GM18519 (cell line): ENCODE results near the gene POLRMT.
"Not testable (repeated sequence)": the region's sequence is repeated elsewhere in the genome, so short reads cannot be mapped to it uniquely, and the experiment has no call there.

Experiments used
- ATAC-seq: cut with Tn5 transposase; IDR thresholded peaks from one replicate; pipeline ENCODE4 v1.9.1; 2021; ENCODE audit warnings: mild to moderate bottlenecking, moderate library complexity; ENCODE audit not compliant: unreplicated experiment, low FRiP score

The POLRMT gene

DNA sequence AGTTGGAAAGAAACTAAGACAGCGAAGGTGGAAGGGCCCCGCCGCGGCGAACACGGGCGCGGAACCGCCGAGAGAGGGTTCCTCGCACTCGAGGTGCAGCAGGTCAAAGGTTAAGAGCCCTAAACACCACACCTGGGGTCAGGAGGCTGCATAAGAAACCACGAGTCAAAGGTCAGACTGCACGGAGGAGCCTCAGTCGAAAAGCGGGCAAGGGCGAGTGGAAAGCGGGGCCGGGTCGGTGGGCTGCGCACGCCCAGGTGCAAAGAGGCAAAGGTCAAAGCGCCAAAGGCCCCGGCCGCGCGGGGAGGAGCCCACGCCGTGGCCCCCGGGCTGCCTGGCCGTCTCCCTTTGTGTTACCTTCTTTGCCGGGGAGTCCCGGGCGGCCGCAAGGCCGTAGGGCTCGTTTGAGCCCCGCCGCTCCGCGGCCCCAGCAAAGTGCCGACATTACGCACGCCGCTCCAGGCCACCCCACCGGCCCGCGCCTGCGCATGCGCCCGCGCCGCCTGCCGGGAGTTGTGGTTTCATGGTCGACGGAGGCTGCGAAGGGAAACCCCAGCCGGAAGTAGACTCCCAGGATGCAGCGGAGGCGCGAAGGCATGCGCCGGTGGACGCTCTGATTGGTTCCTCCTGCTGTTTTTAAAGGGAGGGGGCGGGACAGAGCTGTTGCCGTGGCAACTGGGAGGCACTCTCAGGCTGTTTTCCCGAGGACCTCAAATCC, at the start of gene POLRMT:
Gene POLRMT (minus strand): TSS at position 470 of the 718 bp plus-strand sequence. CDS start 25 bp downstream, at position 445.
- ATAC-seq: peak; percentile 73

DNA sequence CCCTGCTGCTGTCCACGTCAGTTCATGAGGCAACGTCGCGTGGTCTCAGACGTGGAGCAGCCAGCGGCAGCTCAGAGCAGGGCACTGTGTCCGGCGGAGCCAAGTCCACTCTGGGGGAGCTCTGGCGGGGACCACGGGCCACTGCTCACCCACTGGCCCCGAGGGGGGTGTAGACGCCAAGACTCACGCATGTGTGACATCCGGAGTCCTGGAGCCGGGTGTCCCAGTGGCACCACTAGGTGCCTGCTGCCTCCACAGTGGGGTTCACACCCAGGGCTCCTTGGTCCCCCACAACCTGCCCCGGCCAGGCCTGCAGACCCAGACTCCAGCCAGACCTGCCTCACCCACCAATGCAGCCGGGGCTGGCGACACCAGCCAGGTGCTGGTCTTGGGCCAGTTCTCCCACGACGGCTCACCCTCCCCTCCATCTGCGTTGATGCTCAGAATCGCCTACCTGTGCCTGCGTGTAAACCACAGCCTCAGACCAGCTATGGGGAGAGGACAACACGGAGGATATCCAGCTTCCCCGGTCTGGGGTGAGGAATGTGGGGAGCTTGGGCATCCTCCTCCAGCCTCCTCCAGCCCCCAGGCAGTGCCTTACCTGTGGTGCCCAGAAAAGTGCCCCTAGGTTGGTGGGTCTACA, 49.5 kb upstream of the POLRMT start:
- no peak for ATAC-seq

DNA sequence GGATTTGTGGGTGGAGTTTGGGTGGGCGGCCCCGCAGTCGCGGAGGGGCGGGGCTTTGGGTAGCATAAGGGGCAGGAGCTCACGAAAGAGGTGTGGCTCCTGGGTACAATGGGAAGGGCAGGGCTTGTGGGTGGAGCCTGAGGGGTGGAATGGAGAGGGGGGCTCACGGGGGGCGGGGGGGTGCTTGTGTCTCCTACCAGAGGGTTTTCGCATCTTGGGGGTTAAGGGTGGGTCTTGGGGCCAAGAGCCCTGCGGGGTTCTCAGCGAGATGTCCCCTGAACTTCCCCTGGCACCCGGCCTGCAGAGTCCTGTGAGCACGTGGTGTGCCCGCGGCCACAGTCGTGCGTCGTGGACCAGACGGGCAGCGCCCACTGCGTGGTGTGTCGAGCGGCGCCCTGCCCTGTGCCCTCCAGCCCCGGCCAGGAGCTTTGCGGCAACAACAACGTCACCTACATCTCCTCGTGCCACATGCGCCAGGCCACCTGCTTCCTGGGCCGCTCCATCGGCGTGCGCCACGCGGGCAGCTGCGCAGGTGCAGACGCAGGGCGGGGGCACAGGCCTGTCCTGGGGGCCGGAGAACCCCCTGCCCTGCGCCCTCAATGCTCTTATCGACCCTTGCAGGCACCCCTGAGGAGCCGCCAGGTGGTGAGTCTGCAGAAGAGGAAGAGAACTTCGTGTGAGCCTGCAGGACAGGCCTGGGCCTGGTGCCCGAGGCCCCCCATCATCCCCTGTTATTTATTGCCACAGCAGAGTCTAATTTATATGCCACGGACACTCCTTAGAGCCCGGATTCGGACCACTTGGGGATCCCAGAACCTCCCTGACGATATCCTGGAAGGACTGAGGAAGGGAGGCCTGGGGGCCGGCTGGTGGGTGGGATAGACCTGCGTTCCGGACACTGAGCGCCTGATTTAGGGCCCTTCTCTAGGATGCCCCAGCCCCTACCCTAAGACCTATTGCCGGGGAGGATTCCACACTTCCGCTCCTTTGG, 48.0 kb upstream of the POLRMT start:
- ATAC-seq: no peak

DNA sequence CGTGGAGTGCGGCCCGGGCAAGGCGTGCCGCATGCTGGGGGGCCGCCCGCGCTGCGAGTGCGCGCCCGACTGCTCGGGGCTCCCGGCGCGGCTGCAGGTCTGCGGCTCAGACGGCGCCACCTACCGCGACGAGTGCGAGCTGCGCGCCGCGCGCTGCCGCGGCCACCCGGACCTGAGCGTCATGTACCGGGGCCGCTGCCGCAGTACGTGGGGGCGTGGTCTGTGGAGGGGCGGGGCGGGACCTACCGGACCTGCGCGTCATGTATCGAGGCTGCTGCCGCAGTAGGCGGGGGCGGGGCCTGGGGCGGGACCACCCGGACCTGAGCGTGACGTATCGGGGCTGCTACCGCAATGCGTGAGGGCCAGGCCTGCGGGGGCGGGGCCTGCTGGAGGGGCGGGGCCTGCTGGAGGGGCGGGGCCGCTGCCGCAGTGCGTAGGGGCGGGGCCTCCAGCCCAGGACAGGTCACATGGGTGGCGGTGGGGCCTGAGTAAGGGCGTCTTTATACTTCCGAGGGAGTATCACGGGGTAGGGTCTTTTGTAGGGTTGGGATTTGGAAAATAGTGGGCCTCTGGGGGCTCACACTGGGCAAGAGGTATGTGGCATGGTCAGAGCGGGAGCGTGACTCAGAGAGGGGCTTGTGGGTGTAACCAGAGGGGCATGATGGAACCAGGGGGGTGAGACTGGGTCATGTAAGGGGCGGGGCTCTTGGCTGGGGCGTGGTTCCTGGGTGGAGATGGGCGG, 47.1 kb upstream of the POLRMT start:
- ATAC-seq: peak; percentile 55

DNA sequence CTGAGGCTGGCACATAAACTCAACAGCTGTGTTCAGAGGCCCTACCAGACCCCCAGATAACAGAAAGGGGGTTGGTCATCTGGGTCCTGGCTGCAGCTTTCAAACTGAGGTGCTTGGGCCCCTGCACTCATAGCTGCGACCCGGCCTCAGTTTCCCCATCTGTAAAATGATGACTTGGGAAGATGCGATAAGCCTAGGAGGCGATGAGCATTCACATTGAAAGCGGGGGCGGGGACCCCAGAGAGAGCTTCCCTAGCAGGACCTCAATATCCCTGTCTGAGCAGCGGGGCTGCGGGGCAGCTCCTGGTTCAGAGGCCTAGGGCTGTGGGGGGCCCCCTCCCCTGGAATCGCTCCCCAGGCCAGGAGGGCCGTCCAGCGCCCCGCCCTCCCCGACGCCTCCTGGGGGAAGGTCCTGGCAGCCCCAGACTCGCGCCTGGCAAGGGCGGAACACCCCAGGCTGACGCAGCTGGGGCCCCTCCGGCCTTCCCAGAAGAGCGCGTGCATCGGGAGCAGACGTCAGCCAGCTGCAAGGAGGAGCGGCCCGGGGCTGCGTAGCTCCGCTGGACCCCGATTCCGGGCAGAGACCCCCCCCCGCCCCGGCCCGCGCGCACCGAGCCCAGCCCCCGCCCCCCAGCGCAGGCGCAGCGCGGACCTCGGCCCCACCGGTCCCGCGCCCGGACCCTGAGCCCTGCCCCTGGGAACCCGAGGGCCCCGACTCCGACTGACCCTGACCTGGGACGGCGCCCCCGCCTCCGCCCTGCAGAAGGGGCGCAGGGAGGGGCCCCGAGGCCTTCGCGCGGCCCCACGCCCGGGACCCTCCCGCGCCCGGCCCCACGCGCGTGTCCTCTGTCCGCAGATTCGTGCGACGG, 46.3 kb upstream of the POLRMT start:
- ATAC-seq: peak; percentile 1

DNA sequence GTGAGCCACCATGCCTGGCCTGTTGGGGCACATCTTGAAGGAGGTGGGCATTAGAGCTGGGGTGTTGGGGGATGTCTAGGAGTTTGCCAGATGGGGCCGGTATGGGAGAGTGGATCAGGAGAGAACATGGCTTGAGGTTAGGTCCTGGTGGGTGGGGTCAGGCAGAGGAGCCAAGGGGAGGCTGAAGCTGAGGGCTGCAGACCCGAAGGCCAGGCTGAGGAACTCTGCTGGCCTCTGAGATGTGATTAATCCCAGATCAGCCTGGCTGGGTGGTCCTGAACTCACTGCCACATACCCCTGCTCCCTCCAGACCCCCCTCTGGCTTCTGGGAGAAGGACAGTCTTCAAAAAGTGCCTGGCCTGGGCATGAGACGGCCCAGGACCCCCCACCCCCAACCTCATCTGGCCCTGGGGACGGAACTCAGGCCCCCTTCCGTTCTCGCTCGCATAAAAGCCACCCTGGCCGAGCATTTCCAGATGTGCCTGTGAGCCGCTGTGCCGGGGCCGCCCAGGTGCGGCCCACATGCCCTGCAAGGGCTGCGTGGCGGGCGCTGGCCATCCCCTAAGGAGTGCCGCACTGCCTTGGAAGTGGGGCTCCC, 45.6 kb upstream of the POLRMT start:
- ATAC-seq: no peak

DNA sequence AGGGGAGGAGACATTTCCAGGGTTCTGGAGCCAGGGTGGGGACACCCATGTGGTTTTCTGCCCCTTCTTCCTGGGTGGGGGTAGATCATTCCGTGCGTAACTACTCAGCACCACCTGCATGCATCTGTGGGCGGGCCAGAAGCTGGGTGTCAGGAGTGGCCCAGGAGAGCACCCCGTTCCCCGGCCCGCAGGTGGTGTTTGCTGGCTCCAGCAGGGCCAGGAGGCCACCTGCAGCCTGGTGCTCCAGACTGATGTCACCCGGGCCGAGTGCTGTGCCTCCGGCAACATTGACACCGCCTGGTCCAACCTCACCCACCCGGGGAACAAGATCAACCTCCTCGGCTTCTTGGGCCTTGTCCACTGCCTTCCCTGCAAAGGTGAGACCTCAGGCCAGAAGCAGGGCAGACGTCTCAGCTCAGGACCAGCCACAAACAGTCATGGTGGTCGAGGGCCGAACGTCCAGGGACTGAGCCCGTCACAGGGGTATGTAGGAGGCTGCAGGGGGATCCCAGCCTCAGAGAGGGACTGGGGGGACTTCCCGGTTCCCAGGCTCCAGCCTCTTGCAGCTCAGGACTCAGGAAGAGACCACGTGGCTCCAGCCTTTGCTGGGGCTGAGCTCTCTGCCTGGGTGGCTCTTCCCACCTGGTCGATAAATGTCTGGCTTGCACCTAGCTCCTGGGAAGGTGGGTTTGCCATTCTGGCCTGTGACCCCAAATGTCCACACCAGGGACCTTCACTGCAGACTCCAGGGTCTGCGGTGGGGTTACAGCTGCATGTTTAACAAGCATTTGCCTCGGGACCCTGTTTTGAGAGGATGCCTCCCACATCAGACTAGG, 44.5 kb upstream of the POLRMT start:
- no peak for ATAC-seq

DNA sequence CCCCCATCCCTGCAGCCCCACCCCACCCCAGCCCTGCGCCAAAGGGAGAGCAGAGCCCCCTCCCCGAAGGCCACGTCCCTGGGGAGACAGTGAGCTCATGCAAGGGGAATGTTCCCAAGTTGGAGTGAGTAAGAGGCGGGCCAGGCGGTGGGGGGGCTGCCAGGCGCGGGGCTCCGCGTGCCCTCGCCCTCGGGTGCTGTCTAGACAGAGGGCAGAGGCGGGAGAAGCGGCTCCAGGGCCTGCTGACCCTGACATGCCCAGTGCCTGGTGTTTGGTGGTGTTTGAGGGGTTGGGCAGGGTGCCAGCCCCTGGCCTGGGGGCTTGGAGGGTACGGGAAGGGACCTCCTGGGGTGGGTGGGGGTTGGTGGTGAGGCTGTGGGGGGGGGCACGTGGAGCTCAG, 43.9 kb upstream of the POLRMT start:
- ATAC-seq: no peak

DNA sequence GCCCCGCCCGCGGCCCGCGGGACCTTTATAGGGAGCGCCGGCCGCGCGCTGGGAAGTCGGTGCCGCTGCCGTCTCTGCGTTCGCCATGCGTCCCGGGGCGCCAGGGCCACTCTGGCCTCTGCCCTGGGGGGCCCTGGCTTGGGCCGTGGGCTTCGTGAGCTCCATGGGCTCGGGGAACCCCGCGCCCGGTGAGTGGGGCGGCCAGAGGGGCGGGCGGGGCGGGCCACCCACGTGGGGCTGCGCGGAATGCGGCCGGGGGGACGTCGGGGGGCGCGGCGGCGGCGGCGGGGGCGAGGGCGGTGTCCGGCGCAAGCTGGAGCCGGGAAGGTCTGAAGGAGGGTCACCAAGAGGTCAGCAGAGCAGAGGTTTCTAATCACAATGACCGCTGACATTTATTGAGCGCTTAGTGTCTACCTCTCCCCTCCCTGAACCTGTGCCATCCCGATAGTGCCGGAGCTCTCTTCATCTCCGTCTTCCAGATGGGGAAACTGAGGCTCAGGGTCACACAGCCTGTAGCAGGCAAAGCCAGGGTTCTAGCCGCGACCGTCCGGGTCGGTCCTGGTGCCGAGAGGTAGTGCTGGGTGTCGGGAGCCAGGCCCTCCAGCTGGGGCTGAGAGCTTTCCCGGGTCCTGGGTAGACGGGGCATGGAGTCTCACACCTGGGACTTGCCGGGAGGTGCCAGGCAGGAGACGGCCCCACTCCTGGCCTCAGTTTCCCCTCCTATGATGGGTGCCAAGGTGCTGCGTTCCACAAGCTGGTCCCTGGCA, 43.2 kb upstream of the POLRMT start, which contains the start of gene FSTL3:
Gene FSTL3 (plus strand): TSS at position 54 of the 767 bp plus-strand sequence. CDS start 32 bp downstream, at position 86.
- ATAC-seq: no peak

DNA sequence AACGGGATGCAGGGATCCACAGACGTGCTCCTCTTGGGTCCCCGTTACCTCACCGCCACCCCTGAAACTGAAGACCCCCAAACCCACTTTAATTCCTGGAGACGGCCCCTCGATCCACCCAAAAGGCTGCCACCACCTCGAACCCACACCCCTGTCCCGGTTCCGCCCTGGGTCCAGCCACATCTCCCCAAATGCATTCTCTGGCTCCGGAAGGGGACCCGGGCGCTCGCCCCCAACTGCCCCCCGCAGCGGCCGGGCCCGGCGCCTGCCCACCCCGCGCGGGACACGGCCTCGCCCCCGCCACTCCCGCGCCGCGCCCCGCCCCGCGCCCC, 42.6 kb upstream of the POLRMT start:
- no peak for ATAC-seq

DNA sequence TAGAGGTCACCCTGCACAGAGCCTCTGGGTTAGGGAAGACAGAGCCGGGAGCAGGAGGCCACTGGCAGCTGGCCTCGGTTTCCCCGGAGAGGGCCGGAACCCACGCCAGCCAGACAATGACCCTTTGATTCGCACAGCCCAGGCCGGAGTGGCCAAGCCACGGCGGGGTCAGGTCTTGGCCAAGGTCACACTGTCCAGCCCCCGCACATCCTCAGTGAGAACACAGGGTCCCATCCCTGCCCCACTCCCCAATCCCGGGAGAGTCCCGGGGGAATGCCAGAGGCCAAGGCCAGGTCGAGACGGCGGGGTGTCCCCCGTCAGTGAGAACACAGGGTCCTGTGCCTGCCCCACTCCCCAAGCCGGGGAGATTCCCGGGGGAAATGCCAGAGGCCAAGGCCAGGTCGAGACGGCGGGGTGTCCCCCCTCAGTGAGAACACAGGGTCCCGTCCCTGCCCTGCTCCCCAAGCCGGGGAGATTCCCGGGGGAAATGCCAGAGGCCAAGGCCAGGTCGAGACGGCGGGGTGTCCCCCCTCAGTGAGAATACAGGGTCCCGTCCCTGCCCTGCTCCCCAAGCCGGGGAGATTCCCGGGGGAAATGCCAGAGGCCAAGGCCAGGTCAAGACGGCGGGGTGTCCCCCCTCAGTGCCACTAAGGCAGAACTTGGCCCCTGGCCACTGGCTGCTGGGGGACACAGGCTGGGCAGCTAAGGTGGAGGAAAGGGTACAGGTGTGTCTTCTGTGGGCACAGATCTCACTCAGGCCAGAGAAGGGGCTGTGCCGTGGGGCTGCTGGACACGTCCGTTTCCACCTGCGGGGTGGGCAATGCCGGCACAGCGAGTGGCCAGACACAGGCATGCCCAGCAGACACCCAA, 41.2 kb upstream of the POLRMT start:
- ATAC-seq: no peak

DNA sequence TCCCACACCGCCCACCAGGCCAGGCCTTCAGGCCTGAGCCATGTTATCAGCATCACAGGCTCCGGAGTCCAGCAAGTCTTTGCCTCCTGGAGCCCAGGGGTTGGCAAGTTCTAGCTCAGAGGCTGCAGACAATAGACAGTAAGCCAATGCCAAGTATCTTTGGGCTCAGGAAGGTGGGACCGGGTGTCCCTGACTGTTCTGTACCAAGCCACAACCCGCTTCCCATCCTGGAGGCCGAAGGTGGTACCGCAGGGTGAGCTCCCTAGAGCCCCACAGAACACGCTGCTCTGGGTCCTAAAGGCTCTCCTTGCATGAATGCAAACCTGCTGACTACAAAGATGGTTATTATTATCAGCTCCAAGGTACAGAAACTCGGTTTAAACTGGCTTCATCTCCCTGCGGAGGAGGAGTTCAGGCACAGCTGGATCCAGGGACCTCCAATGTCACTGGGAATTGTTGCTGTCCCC, 37.3 kb upstream of the POLRMT start:
- ATAC-seq: no peak

DNA sequence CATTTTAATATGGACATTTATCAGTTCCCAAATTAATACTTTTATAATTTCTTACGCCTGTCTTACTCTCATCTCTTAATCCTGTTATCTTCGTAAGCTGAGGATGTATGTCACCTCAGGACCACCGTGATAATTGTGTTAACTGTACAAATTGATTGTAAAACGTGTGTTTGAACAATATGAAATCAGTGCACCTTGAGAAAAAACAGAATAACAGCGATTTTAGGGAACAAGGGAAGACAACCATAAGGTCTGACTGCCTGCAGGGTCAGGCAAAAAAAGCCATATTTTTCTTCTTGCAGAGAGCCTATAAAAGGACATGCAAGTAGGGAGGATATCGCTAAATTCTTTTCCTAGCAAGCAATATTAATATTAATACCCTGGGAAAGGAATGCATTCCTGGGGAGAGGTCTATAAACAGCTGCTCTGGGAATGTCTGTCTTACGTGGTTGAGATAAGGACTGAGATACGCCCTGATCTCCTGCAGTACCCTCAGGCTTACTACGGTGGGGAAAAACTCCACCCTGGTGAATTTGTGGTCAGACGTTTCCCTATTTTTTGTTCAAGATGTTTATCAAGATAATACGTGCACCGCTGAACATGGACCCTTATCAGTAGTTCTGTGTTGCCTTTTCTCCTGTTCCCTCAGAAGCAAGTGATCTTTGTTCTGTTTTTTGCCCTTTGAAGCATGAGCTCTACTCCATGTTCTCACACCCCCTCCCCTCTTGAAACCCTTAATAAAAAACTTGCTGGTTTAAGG, 35.5 kb upstream of the POLRMT start:
- ATAC-seq: not testable (repeated sequence)

DNA sequence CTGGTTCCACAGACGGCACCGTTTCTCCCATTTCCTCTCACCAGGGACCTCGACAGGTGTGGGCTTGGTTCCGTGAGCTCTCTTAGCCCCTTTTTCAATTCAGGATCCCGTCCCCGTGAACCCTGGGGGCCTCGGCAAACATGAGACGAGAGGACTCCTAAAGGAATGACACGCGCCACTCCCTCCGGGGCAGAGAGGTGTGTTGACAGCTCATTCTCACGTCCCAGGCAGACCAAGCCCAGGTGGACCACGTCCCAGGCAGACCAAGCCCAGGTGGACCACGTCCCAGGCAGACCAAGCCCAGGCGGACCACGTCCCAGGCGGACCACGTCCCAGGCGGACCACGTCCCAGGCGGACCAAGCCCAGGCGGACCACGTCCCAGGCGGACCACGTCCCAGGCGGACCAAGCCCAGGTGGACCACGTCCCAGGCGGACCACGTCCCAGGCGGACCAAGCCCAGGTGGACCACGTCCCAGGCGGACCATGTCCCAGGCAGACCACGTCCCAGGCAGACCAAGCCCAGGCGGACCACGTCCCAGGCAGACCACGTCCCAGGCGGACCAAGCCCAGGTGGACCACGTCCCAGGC, 33.7 kb upstream of the POLRMT start:
- ATAC-seq: not testable (repeated sequence)

DNA sequence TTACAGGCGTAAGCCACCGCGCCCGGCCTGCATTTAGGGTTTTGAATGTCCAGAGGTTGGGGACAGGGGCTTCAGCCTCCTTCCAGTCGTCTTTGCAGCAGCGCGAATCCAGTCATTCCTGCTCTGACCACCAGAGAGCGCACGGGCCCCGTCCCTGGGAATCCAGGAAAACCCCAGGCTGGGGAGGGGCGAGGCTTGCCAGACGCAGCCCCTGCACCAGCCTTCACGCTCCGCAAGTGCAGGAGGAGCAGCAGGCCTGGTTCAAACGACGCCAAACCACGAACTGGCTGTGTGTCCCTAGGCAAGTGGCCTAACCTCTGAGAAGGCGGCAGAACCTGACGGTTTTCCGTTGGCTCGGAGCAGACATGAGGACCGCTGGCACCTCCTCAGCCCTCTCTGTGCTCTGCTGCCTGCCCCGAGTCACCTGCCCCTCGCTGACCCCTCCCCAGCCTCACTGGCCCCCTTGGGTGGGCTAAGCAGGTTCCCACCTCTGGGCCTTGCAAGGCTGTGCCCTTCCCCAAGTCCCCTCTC, 31.6 kb upstream of the POLRMT start:
- ATAC-seq: no peak
